Fibroblast of villous mesenchyme (primary cell): Measurements from ENCODE around the gene CSNK1E. TPM values are rescaled to one million over a fixed set of nuclear protein-coding genes. Genes with fewer than 3 reads are reported as not detected.

Source experiments
- DNase-seq: peaks from one replicate; pipeline ENCODE4 v3.0.0-alpha.2; 2010; ENCODE audit warnings: low read depth
- H3K4me3 ChIP-seq: 2 replicates; pipeline ENCODE4 v1.5.1; 2011; ENCODE audit warnings: low read depth, mild to moderate bottlenecking, low read length
- total RNA-seq: library from RNA; depleted of rRNA; stranded (reverse); fragments of >200 nt; gene quantifications from 2 replicates; pipeline ENCODE4 v1.2.3, GENCODE V29; 2012
- TF ChIP-seq, protein P1 (sequence below): IDR thresholded peaks from 2 replicates; pipeline ENCODE4 v1.5.1; 2012; ENCODE audit warnings: low read depth, mild to moderate bottlenecking, low read length; ENCODE audit not compliant: insufficient read depth

The CSNK1E gene
- total RNA-seq, 1 donor = 145 TPM

DNA sequence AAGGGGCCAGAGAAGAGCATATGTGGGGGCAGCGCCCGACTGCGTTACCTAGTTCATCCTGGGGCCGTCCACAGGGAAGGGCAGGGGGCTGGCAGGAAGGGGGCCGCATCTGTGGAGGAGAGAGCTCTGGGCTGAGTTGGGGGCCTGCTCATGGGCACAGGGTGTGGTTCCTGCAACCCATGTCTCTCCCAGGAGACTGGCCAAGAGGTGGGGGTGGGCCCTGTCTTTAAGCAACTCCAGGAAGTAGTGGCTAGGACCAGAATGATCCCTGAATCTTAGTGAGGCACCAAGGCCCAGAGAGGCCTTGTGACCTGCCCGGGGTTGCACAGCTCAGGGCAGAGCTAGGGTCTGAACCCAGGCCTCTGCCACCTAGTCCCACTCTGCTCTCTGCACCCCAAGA lies 21.9 kb downstream of the CSNK1E start:
- TF ChIP-seq, protein P1, sequence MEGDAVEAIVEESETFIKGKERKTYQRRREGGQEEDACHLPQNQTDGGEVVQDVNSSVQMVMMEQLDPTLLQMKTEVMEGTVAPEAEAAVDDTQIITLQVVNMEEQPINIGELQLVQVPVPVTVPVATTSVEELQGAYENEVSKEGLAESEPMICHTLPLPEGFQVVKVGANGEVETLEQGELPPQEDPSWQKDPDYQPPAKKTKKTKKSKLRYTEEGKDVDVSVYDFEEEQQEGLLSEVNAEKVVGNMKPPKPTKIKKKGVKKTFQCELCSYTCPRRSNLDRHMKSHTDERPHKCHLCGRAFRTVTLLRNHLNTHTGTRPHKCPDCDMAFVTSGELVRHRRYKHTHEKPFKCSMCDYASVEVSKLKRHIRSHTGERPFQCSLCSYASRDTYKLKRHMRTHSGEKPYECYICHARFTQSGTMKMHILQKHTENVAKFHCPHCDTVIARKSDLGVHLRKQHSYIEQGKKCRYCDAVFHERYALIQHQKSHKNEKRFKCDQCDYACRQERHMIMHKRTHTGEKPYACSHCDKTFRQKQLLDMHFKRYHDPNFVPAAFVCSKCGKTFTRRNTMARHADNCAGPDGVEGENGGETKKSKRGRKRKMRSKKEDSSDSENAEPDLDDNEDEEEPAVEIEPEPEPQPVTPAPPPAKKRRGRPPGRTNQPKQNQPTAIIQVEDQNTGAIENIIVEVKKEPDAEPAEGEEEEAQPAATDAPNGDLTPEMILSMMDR = no peak
- DNase-seq = no peak

GRCh38 chr22:38294193-38294592 lies 23.0 kb downstream of the CSNK1E start:
- no peak overlapping the region for H3K4me3 ChIP-seq
- TF ChIP-seq, protein P1 = no peak
- no peak for DNase-seq

More for the DNA sequence above, 21.9 kb downstream of the CSNK1E start:
- H3K4me3 ChIP-seq = no peak overlapping the region

DNA sequence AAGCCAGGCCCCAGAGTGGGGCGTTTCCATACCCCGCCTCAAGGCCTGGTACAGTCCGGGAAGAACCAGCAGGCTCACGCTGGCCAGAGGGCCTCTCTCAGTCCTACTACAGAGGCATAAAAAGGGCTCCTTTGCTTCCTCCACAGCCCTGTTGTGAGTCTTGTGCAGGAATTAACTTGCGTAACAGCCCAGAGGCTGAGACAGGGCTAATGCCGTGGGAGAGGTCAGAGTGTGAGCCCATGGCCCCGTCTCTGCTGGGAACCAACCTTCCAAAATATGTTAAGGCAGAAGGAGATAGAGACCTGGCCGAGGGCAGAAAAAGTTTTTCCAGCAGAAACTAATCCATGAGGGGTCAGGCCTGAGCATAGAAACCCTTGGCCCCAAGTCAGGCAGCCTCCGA lies 24.5 kb downstream of the CSNK1E start:
- DNase-seq = peak; percentile 96

GRCh38 chr22:38291201-38291777 lies 25.9 kb downstream of the CSNK1E start:
- no peak for DNase-seq
- H3K4me3 ChIP-seq = no peak overlapping the region
- TF ChIP-seq, protein P1 = peak; percentile 3

More for the DNA sequence above, 24.5 kb downstream of the CSNK1E start:
- H3K4me3 ChIP-seq = no peak overlapping the region
- TF ChIP-seq, protein P1 = peak; percentile 14

DNA sequence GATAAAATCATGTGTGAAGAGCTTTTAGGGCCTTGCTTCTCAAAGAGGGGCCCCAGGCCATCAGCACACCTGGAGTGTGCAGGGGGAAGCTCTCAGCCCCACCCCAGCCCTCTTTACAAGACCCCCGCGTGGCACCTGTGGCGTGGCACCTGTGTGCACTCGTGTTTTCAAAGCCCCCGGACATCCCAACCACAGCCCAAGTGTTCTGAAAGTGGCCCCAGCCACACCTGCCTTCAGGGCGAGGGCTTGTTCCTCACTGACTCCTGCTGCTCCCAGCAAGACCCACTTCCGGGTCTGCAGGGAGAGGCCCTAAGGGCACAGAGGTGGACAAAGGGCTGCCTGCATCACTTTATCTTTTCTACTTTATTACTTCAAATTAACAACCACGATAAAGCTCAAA lies 26.9 kb downstream of the CSNK1E start:
- no peak overlapping the region for H3K4me3 ChIP-seq
- TF ChIP-seq, protein P1 = no peak
- no peak for DNase-seq

GRCh38 chr22:38289583-38290082 lies 27.6 kb downstream of the CSNK1E start:
- no peak for DNase-seq
- H3K4me3 ChIP-seq = no peak overlapping the region
- TF ChIP-seq, protein P1 = no peak

GRCh38 chr22:38286915-38287669 lies 30.1 kb downstream of the CSNK1E start:
- TF ChIP-seq, protein P1 = no peak
- DNase-seq = peak; percentile 64
- no peak overlapping the region for H3K4me3 ChIP-seq
